NCI-H2196 treated with DMSO at 0.1 percent for 48 hours (cell line): ENCODE measurements around the gene ABLIM3.

Experiments used
- DNase-seq: peaks from one replicate; lab custom pipeline; 2025; ENCODE audit not compliant: unreplicated experiment; lab: John Stamatoyannopoulos, UW

The ABLIM3 gene

DNA sequence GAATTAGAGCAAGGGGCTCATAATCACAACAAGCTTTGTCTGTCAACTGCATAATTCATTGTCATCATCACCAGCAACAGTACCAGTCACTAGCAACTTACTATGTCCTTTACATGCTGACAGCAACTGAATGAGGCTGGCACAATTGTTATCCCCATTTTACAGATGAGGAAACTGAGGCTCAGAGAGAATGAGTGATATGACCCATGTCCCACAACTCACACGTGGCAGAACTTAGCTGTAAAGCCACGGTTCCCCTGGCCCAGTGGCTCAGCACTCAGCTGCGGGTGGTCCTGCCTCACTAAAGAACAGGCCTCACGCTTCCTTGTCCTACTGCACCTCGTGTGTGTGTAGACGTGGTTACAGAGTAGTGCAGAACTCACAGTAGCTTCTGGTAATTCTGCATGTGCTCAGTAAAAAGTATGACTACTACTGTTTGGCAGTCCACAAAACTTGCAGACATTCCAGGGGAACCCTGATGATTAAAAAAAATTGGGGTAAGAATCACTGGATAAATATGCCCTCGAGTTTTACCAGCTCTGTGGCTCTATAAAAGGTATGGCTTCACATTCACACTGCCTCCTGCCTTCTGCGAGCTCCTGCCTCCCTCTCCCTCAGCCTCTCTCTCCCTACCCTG, 160.6 kb downstream of the ABLIM3 start:
- DNase-seq, result no peak

DNA sequence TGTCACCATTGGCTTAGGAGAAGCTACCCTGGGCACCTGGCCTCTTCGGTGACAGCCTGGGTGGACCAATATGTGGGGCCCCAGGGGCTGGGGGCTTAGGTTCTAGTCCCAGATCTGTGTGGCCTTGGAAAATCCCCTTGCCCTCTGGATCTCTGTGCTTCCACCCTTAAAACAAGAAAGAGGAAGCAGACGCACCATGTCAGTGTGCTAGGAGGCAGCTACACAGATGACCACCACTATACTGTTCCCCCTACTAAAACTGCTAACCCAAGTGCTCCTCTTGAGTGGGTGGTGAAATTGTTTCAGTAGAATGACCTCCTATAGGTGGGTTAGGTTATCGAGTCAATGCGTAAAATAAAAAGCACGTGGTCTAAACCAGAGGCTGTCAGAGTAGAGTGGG, 161.3 kb downstream of the ABLIM3 start:
- DNase-seq, result no peak

- no peak for DNase-seq
Observed at GRCh38 chr5:149303210-149303609, 161.9 kb downstream of the ABLIM3 start.

DNA sequence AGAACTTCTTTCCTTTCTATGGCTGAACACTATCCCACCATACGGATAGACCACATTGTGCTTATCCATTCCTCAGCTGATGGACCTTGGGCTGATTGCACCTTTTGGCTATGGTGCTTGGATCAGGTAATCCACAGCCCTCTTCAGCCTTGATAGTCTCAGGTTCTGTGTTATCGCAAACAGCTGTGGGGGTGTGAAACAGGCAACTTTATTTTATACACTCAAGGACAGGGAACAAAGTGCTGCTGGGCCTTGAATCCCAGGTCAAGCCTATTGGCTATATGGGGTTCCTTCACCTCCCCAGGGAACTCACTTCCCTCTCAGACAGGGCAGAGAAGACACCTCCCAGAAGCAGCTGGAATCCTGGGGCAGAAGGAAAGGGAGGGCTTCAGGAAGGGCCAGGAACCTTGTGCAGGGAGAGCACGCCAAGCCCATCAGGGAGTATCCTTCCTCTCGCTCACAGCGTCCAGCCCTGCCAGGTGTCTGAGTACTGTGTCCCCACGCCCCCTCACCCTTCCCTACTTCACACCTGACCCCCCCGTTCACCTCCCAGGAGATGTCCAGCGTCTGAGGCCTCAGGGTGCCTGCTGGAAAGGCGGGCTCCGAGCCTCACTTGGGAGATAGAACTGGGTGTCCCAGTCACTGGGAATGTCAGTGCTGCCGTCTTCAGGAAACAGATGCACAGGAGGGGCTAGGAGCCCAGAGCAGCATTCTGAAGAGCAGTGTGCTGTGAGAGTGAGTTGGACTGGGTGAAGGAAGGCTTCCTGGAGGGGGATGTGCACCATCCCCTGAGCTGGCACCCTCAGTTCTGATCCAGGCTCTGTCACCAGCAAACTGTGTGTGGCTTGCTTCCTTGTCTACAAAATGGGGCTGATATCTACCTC, 163.1 kb downstream of the ABLIM3 start:
- no peak for DNase-seq

DNA sequence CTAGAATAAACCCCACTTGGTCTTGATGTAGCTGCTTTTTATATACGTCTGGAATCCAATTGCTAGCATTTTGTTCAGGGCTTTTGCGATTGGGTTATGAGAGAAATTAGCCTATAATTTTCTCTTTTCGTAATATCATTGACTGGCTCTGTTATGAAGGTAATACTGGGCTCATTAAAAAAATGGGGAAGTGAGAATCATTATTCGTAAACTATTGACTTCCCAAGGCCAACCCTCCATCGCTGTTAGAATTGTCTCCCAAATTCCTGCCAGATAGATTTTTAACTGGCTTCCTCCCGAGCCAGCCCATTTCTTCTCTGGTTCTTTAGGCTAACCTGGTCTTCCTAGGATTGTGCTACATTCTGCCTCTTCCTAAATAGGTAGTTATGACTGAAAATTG, 168.1 kb downstream of the ABLIM3 start:
- no peak for DNase-seq
